K562 (cell line): Measurements from ENCODE around the gene ETV3L. TPM values are rescaled to one million over a fixed set of nuclear protein-coding genes. Genes with fewer than 3 reads are reported as not detected.

Experiments
- ARID2 ChIP-seq: fragments of 450-650 bp; IDR thresholded peaks from 2 replicates; pipeline ENCODE4 v1.6.1; 2017; ENCODE audit warnings: antibody characterized with exemption, mild to moderate bottlenecking
- CREB3L1 ChIP-seq: fragments of 450-650 bp; IDR thresholded peaks from 2 replicates; pipeline ENCODE4 v1.6.1; 2014; ENCODE audit warnings: low read depth, mild to moderate bottlenecking, moderate library complexity, borderline replicate concordance
- CTCF ChIP-seq, 3 experiments: IDR thresholded peaks in 2 of 3; conservative IDR thresholded peaks in 1 of 3; 2 replicates each; pipeline ENCODE4 v1.5.1; 2011 to 2012; ENCODE audit warnings: low read length in 3 of 3, mild to moderate bottlenecking in 3 of 3, control low read depth in 2 of 3, improper control_type of control experiment in 1 of 3, inconsistent platforms in 1 of 3, low read depth in 1 of 3, mixed read lengths in 1 of 3, moderate library complexity in 1 of 3; ENCODE audit not compliant: insufficient read depth in 2 of 3
- CXXC5 ChIP-seq: fragments of 250-450 bp; sonication (Bioruptor Pico); IDR thresholded peaks from 2 replicates; pipeline ENCODE4 v1.8.0; 2022; ENCODE audit warnings: inconsistent platforms, mild to moderate bottlenecking, moderate library complexity
- ESRRA ChIP-seq: fragments of 450-650 bp; IDR thresholded peaks from 2 replicates; pipeline ENCODE4 v1.6.1; 2014; ENCODE audit warnings: low read depth, mild to moderate bottlenecking, moderate library complexity, borderline replicate concordance
- HNRNPH1 ChIP-seq: fragments of 200-400 bp; formaldehyde crosslinking; optimal IDR thresholded peaks from 2 replicates; pipeline ENCODE3; 2017; ENCODE audit warnings: low read depth, mild to moderate bottlenecking, low read length, moderate library complexity
- L3MBTL2 ChIP-seq: fragments of 450-650 bp; IDR thresholded peaks from 2 replicates; pipeline ENCODE4 v1.6.1; 2016; ENCODE audit warnings: mild to moderate bottlenecking, moderate library complexity
- MYNN ChIP-seq, 2 experiments: sonication (generic); formaldehyde crosslinking in 1 of 2; IDR thresholded peaks; 2 replicates each; pipeline versions ENCODE4 v1.5.0 to v1.6.1; 2016 to 2020; ENCODE audit warnings: antibody characterized with exemption in 1 of 2, missing genetic modification reagents in 1 of 2
- RAD21 ChIP-seq, 2 experiments: fragments of 250-450 bp in 1 of 2; fragments of 450-650 bp in 1 of 2; sonication (Bioruptor Pico) in 1 of 2; formaldehyde crosslinking in 1 of 2; IDR thresholded peaks in 1 of 2; conservative IDR thresholded peaks in 1 of 2; 2 replicates each; pipeline versions ENCODE4 v1.4.0 to v1.8.0; 2020 to 2022; ENCODE audit warnings: mild to moderate bottlenecking in 2 of 2, moderate library complexity in 1 of 2
- RCOR1 ChIP-seq, 2 experiments: IDR thresholded peaks; 2 replicates each; pipeline ENCODE4 v1.6.1; 2012; ENCODE audit warnings: low read depth in 2 of 2, low read length in 2 of 2, borderline replicate concordance in 1 of 2, improper control_type of control experiment in 1 of 2
- REST ChIP-seq, 2 experiments: fragments of 450-650 bp; formaldehyde crosslinking in 1 of 2; IDR thresholded peaks; 2 replicates each; pipeline versions ENCODE4 v1.4.0 to v1.6.1; 2014 to 2020; ENCODE audit warnings: mild to moderate bottlenecking in 2 of 2, borderline replicate concordance in 1 of 2, low read depth in 1 of 2
- SMC3 ChIP-seq: conservative IDR thresholded peaks from 2 replicates; pipeline ENCODE4 v1.6.1; 2011; ENCODE audit warnings: low read depth, low read length, improper control_type of control experiment; ENCODE audit not compliant: insufficient read depth
- STAG1 ChIP-seq: sonication (generic); formaldehyde crosslinking; IDR thresholded peaks from 2 replicates; pipeline ENCODE4 v1.5.0; 2020; ENCODE audit warnings: missing genetic modification reagents, borderline replicate concordance
- TEAD4 ChIP-seq, 2 experiments: sonication (generic) in 1 of 2; formaldehyde crosslinking in 1 of 2; IDR thresholded peaks; 2 replicates each; pipeline versions ENCODE4 v1.6.1 to v1.8.0; 2012 to 2022; ENCODE audit warnings: borderline replicate concordance in 1 of 2, inconsistent platforms in 1 of 2, low read length in 1 of 2, mild to moderate bottlenecking in 1 of 2, missing genetic modification reagents in 1 of 2
- ZNF174 ChIP-seq: fragments of 250-450 bp; sonication (Bioruptor Pico); IDR thresholded peaks from 2 replicates; pipeline ENCODE4 v1.4.0; 2020; ENCODE audit warnings: mild to moderate bottlenecking
- polyA plus RNA-seq, 8 experiments: library from polyadenylated mRNA; depleted of rRNA in 4 of 8; stranded (reverse) in 5 of 8; unstranded in 3 of 8; fragments of >200 nt; fragmentation: Nextera tagmentation in 2 of 8; fragmentation: Illumina TruSeq in 1 of 8; extraction: Ambion mirVana in 2 of 8; extraction: Trizol in 1 of 8; gene quantifications; 2 replicates each; pipeline versions ENCODE4 v1.2.1 to v1.2.3, GENCODE V29; 2011 to 2014; ENCODE audit warnings: inconsistent platforms in 1 of 8, missing spikeins in 1 of 8
- total RNA-seq, 7 experiments: library from RNA; depleted of rRNA in 6 of 7; stranded (reverse); fragments of >200 nt in 6 of 7; fragmentation: Illumina TruSeq in 2 of 7; extraction: Trizol in 2 of 7; gene quantifications; 2 replicates each; pipeline versions ENCODE4 v1.2.1 to v1.2.3, GENCODE V29; 2011 to 2021; ENCODE audit warnings: low replicate concordance in 1 of 7

ETV3L gene
- total and polyA plus RNA-seq, 9 of the 15 experiments (the other 6 are each of a cell fraction or from before 2014, with no cell fraction given): not detected

- TF ChIP-seq REST (IDR thresholded peaks at IDR 0.05; ENCODE audit: borderline replicate concordance) (peak; percentile 94), REST (CRISPR knock-in tag; IDR thresholded peaks at IDR 0.05; ENCODE audit: low read depth) (no peak), L3MBTL2 (no peak), HNRNPH1 (no peak), TEAD4 (IDR thresholded peaks at IDR 0.05; ENCODE audit: low read length) (no peak), TEAD4 (CRISPR knock-in tag; IDR thresholded peaks at IDR 0.05; ENCODE audit: borderline replicate concordance) (0 out of 2 replicates have a peak, but pooled peaks have one; percentile 47), SMC3 (peak; percentile 99), ARID2 (peak; percentile 98), CXXC5 (CRISPR knock-in tag) (0 out of 2 replicates have a peak, but pooled peaks have one; percentile 32), CREB3L1 (0 out of 2 replicates have a peak, but pooled peaks have one; percentile 29), RAD21 (CRISPR knock-in tag; conservative IDR thresholded peaks at IDR 0.05 in 1 of 2, IDR thresholded peaks at IDR 0.05 in 1 of 2) (peak; percentile 98 to 99), MYNN (IDR thresholded peaks at IDR 0.05) (peak; percentile 48; the same call in 1 of the 2 replicates), MYNN (CRISPR knock-in tag; IDR thresholded peaks at IDR 0.05) (no peak), STAG1 (CRISPR knock-in tag) (peak; percentile 80; the same call in 1 of the 2 replicates), ESRRA (peak; percentile 20; the same call in 1 of the 2 replicates), CTCF (IDR thresholded peaks at IDR 0.05 in 2 of 3, conservative IDR thresholded peaks at IDR 0.05 in 1 of 3; ENCODE audit: insufficient read depth in 2 of 3, low read depth in 1 of 3, low read length in 3 of 3) (peak; percentile 92 to 96 (median 95)), RCOR1 (IDR thresholded peaks at IDR 0.05; ENCODE audit: borderline replicate concordance in 1 of 2, low read depth in 2 of 2, low read length in 2 of 2) (peak in 1 of 2 experiments; percentile 57; a peak in 2 of 4 replicates), ZNF174 (CRISPR knock-in tag) (no peak)
These were observed 9.4 kb downstream of the ETV3L start (continued) for GRCh38 chr1:157090196-157090647.
